Measurements from ENCODE around the gene NFKBIL1.

GRCh38 chr6:31576897-31577578 lies 29.6 kb downstream of the NFKBIL1 start:
- TF ChIP-seq EZH2phosphoT487 (IDR thresholded peaks at IDR 0.05; ENCODE audit: low read depth) (no peak), CTCF (IDR thresholded peaks at IDR 0.05; ENCODE audit: low read depth, low read length) (no peak)

Measured in OCI-LY3 (cell line).